Measurements from ENCODE around the gene IKZF1.

Gene IKZF1

GRCh38 chr7:50308532-50309385, 4.2 kb downstream of the IKZF1 start:
- no peak for DNase-seq (ENCODE audit: low spot score)

- no peak for DNase-seq (ENCODE audit: low spot score)
Measured at GRCh38 chr7:50309721-50310120, 5.2 kb downstream of the IKZF1 start.

- DNase-seq (ENCODE audit: low spot score): no peak
Measured at GRCh38 chr7:50310361-50310760, 5.8 kb downstream of the IKZF1 start.

DNA sequence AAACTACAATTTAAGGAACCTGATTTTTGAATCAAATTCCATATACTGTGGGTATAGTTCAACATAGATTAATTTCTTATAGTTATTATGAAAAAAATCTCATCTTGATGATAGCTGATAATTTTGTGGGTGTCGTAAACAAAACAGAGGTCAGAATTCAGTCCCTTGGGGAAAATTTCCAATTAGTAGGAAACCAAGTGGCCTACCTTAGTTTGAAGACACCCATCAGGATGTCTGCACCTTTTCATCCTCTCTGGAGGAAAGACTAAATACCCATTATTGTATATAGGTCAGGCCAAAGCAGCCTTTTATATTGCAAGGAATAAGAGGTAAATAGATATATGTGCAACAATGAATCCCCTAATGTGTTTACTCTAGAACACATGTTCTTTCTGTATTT, 6.4 kb downstream of the IKZF1 start:
- DNase-seq (ENCODE audit: low spot score): no peak

DNA sequence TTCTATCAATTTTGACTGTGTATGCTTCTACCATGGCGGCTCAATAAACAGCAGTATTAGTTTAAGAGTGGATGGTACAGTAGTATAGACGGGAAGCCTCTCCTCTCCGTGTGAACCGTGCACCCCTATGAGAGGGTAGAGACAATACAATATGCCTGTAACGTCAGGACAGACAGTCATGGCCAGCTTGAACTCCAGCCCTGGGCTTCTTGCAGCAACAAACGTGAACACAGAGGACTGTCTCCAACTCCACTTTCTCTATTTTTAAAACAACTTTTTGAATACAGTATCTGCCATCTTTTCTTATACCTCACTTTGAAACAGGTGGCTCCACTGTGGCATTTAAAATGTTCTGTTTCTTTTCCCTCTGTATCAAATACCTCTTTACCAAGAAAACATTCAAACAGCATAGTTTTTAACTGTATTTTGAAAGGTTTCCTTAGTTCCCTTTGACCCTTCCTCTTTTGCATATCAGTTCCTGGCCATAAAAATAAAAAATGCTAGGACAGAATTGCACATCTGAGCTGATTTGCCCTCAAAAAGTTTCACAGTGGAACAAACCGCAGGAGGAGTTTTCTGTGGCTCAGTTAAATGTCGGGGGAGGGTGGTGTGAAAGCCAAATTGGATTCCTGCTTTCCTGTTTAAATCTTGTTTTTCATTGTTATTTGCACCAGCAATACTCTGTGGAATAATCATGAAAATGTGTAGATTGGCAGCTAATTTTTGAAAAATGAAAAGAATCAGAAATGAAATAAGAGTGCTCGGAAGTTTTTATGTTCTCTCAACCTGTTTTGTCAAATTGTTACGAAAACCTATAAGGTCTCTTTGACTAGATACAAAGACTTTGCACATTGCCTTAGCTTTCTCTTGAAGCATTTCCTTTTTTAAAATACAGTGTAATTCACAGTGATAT, 8.0 kb downstream of the IKZF1 start:
- no peak for DNase-seq (ENCODE audit: low spot score)

GRCh38 chr7:50314836-50315592, 10.5 kb downstream of the IKZF1 start:
- DNase-seq (ENCODE audit: low spot score): no peak

GRCh38 chr7:50315739-50316671, 11.5 kb downstream of the IKZF1 start:
- peak; percentile 15 for DNase-seq (ENCODE audit: low spot score)

- DNase-seq (ENCODE audit: low spot score): no peak
Measured at GRCh38 chr7:50317221-50317678, 12.7 kb downstream of the IKZF1 start.

DNA sequence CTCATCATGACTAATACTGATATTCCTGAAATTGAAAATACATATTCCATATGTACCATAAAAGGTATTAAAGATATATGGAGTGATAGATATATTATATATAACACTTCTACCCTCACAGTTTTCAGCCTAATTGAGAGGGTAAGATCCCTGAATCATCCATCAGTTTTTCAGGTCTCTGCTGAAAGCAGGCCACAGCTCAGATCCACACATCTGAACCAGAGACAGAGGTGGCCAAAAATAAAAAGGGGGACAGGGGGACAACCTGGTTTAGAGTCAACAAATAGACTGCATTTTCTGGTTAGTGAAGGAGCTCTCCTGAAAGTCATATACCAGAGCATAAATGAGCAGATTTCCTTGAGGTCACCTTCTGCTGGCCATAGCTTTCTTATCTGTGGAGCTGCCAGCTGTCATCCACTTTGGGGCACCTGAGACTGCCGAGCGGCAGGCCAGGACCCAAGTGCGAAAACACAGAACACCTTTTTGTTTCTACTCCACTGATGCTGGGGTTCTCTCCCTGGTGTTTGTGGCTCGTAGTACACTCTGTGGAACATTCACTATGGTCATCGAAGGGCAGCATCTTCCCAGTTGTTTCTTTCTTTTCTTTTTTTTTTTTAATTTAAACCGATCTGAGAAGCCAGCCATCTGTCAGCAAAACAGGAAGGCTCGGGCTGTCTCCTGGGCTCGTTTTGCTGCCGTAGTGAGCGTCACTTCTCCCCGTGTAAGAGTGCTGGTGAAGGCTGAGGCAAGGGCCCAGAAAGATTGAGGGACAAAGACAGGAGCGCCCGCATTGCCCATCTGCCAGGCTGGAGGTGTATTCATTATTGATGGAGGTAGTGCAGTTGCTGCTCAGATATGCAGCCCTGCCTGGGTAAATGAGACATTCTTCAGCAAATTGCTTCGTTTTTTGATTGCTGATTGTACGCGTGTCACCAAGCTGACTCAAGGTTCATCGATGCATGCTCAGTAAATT, 13.5 kb downstream of the IKZF1 start:
- no peak for DNase-seq (ENCODE audit: low spot score)

DNA sequence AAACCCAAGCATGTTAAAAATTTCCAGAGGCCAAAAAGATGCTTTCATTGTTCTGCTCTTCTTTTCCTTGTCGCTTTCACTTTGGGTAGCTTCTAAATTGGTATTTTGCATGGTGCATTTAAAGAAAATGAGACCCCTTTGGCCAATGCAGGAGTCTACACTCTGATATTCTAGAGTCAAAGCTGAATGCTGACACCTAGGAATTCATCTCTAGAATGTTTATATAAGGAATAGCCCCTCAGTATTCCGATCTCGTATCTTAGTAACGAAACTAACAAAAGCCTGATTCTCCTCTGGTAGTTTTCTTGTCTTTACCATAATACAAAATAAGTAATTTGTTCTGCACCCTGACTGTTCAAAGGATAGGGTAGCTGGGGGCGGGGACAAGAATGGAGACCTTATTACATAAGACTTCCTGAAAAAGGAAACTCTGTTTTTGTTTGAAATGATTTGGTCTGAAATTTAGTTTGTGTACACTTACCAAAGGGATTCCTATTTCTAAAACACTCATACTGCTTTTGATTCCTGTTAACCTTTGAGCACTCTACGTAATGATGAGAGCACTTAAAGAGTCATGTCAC, 17.1 kb downstream of the IKZF1 start:
- DNase-seq (ENCODE audit: low spot score): no peak

DNA sequence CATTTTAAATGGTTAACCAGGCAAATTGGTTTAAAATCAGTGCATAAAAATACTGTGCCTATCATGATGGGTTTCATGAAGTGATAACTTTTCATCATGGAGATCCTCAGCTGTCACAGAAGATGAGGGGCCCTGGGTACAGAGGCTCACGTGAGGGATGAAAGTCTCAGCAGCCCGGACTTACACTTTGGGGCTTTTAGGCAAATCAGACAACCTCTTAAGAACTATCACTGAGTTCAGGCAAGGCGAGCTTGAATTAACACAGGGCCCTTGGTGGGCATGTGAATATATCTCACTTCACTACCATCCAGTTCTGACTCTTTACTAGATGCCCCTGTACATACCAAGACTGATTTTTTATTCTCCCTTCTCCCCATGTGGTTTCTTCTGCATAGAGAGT, 19.6 kb downstream of the IKZF1 start:
- DNase-seq (ENCODE audit: low spot score): no peak

- DNase-seq (ENCODE audit: low spot score): no peak
Measured at GRCh38 chr7:50327443-50327842, 22.9 kb downstream of the IKZF1 start.

DNA sequence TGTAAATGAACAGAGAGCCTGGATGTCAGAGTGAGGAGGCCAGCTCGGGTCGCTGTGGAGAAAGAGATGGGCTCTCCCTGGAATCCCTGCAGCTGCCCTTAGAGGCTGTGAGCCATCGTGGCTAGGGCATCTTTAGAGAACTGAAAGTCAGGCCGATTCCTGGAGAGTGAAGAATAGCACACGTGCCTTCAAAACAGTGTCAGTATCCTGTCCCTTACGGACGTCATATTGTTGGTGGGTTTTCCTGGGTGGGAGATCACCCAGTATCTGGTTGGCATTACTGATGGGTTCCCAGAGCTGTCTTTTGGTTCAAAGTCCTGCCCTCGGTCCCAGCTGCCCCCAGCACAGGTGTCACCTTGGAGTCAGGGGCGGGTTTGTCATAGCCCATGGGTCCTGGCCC, 25.3 kb downstream of the IKZF1 start:
- DNase-seq (ENCODE audit: low spot score): no peak

DNA sequence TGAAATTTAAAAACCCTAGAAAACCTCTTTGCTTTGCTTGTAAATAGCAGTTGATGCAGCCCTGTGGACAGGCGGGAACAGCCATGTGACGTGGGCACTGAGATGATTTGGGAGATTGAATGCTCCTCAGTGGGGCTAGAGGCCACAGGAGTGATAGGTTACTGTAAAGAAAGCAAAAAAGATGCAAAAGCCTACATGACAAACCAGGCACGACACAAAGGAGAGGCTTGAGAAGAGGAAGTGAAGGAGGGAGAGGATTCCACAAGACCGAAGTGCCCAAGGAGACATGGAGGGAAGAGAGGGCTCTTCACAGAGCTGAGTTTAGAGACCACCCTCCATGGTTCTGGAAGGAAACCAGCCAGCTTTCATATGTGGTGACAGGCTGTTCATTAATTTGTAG, 25.7 kb downstream of the IKZF1 start:
- no peak for DNase-seq (ENCODE audit: low spot score)

DNA sequence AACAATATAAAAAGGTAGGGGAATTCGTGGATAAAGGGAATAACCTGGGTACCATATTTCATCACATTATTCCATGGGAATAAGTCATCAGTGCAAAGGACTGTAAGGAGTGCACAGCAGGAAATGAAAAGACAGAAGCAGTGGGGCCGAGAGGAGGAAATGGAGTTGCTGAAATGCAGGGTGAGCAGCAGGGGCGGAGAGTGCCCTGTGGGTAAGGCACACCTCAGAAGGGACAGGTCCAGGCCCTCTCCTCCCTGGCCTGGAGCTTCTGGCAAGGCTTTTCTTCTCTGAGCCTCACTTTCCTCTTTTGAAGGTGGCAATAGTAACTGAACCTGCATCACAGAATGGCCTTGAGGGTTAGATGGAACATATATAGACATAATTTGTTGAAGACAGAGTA, 26.2 kb downstream of the IKZF1 start:
- no peak for DNase-seq (ENCODE audit: low spot score)

DNA sequence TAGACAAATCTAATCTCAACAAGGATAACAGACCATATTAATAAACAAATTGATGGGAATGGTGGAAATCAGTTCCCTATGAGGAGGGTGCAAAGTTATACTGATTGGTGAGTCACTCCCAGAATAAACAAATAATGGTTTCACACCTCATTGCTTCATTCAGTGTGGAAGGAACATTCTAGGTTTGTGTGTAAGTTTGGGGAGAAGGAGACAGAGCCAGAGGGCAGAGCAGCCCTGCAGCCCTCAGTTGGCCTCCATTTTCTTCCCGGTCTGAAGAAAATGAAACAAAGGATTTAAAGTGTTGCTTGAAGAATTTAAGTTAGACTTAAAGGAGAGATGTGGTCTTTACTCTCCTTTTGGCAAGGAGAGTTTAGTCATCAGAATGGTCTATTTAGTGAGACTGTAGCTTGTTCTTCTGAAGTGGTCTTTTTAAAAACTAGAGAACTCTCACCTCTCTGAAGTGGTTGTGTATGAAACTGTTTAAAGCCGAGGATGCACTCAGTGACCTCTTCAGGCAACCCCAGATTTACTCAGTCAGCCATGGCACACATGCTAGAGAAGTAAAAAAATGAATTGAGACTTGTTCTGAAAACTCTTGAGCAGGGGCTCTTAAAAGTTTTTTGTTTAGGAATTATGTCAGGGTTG, 27.2 kb downstream of the IKZF1 start:
- no peak for DNase-seq (ENCODE audit: low spot score)

- DNase-seq (ENCODE audit: low spot score): no peak
Measured at GRCh38 chr7:50332241-50333165, 28.0 kb downstream of the IKZF1 start.

DNA sequence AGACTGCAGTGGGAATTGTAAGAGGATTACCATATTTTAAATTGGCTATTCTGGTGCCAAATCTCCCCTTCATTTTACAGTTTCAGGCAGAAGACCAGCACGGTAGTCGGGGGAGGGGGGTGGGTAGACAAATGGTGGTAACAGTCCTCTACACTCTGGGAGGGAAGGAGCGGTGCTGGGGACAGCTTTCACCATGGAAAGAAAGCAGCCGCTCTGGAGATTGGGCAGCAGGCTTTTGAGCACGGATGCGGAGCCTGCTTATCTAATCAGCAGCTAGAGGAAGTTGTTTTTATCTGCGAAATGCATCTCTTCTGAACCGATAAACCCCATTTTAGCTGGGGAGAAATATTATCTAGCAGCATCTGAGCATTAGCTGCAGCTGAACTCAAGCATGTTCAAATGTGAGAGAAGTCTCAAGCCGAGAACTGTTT, 28.7 kb downstream of the IKZF1 start:
- DNase-seq (ENCODE audit: low spot score): no peak
